Spleen (tissue), 11 donors: Measurements from ENCODE around the gene HLA-DMB. TPM values are rescaled to one million over a fixed set of nuclear protein-coding genes. Genes with fewer than 3 reads are reported as not detected.
A peak's percentile ranks its signal among the peaks of the same experiment; 100 is the strongest.

Experiments
- DNase-seq: peaks from one replicate; pipeline ENCODE4 v3.0.0-alpha.2; 2020
- H3K27ac ChIP-seq, 8 donors: fragments of 200-600 bp; sonication (generic) in 7 of 8; 1 replicate in 4 of 8; 2 replicates in 4 of 8; pipeline versions ENCODE4 v1.5.0 to v1.8.0; 2016 to 2021; ENCODE audit warnings: inconsistent platforms in 4 of 8, mild to moderate bottlenecking in 4 of 8, moderate library complexity in 1 of 8
- H3K27me3 ChIP-seq, 7 donors: fragments of 200-600 bp; sonication (generic) in 6 of 7; replicated peaks in 1 of 7; 1 replicate in 4 of 7; 2 replicates in 3 of 7; pipeline versions ENCODE4 v1.5.0 to v1.8.0; 2016 to 2021; ENCODE audit warnings: inconsistent platforms in 3 of 7, mild to moderate bottlenecking in 1 of 7
- H3K36me3 ChIP-seq, 6 donors: fragments of 200-600 bp; sonication (generic) in 5 of 6; 1 replicate in 4 of 6; 2 replicates in 2 of 6; pipeline versions ENCODE4 v1.5.0 to v1.8.0; 2016 to 2021; ENCODE audit warnings: inconsistent platforms in 2 of 6
- H3K4me1 ChIP-seq, 6 donors: fragments of 200-600 bp; sonication (generic) in 5 of 6; 1 replicate in 3 of 6; 2 replicates in 3 of 6; pipeline versions ENCODE4 v1.5.0 to v1.8.0; 2016 to 2021; ENCODE audit warnings: inconsistent platforms in 3 of 6
- H3K4me3 ChIP-seq, 8 donors: fragments of 200-600 bp; sonication (generic) in 7 of 8; 1 replicate in 4 of 8; 2 replicates in 4 of 8; pipeline versions ENCODE4 v1.5.0 to v1.8.0; 2016 to 2021; ENCODE audit warnings: inconsistent platforms in 4 of 8, mild to moderate bottlenecking in 4 of 8, moderate library complexity in 2 of 8
- H3K9me3 ChIP-seq, 8 donors: fragments of 200-600 bp; sonication (generic) in 7 of 8; 1 replicate in 4 of 8; 2 replicates in 4 of 8; pipeline versions ENCODE4 v1.5.0 to v1.8.0; 2016 to 2021; ENCODE audit warnings: inconsistent platforms in 4 of 8
- POLR2A ChIP-seq, 3 donors: fragments of 450-650 bp; IDR thresholded peaks; one replicate each; pipeline ENCODE4 v1.5.1; 2017; ENCODE audit warnings: antibody characterized with exemption in 3 of 3, mild to moderate bottlenecking in 1 of 3
- POLR2AphosphoS5 ChIP-seq, 3 donors: sonication (generic); formaldehyde crosslinking; IDR thresholded peaks; one replicate each; pipeline ENCODE4 v1.5.1; 2017; ENCODE audit warnings: antibody characterized with exemption in 3 of 3
- WGBS, 5 donors: extraction: QIAGEN DNeasy Blood & Tissue Kit in 3 of 5; methylation state at CpG; one replicate each; pipeline versions ENCODE4 v1.1.5 to v1.1.7; 2013 to 2018; 5-methylcytosine and 5-hydroxymethylcytosine counted together
- intact Hi-C: fragments of 100-400 bp; cut with DNase I; formaldehyde crosslinking; loops from one replicate; pipeline ENCODE4 v1.15.0; 2023; ENCODE audit warnings: low total_unique reads
- polyA plus RNA-seq, 3 donors: library from polyadenylated mRNA; stranded (reverse); fragments of 200-250 nt; gene quantifications; one replicate each; pipeline ENCODE4 v1.2.1, GENCODE V29; 2013
- total RNA-seq, 7 donors: library from RNA; depleted of rRNA in 3 of 7; stranded (reverse); fragments of >200 nt in 3 of 7; fragmentation: NEBNext Ultra II Directional in 4 of 7; extraction: Animal tissue kit (Norgen Biotek cat#: 25700) in 4 of 7; gene quantifications; one replicate each; pipeline versions ENCODE4 v1.1.0 to v1.2.1, GENCODE V29; 2016 to 2021
- TF ChIP-seq, protein P1 (sequence below), 11 experiments: fragments of 200-600 bp in 7 of 11; fragments of 450-650 bp in 4 of 11; sonication (generic) in 4 of 11; IDR thresholded peaks in 8 of 11; conservative IDR thresholded peaks in 3 of 11; 1 replicate in 7 of 11; 2 replicates in 4 of 11; pipeline versions ENCODE4 v1.4.0 to v1.8.0; 2016 to 2021; ENCODE audit warnings: antibody characterized with exemption in 11 of 11, inconsistent platforms in 4 of 11, mild to moderate bottlenecking in 1 of 11
- donor health status: healthy with polysubstance abuse.
- donor health status: DM: no; HTN: no; CAD: no; lungs with moderate emphysema.
- donor health status: DM: no; HTN: no; CAD: no.
- donor health status: Bipolar disorder and iron deficiency.
- donor health status: healthy.
- donor health status: DM: no; HTN: no; CAD: no.
- donor health status: DM: yes; HTN: yes; CAD: no.

HLA-DMB gene
- total and polyA plus RNA-seq, 10 donors = 124 to 226 (median 155) TPM

DNA sequence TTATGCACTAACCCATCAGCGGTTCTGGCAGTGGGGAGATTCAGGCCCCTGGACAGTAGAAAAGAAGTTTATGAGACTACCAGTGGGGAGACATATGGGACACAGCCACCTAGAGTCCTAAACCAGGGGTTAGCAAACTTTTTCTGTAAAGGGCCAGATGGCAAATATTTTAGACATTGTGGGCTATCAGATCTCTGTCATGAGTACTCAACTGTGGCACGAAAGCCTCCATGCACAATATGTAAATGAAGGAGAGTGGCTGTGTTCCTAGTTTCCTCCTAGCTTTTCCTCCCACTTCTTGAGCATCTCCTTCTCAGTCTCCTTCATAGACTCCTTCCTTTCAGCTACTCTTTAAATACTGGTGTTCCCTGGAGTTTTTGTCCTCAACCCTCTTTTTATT lies 15.3 kb upstream of the HLA-DMB start:
- Histone ChIP-seq H3K27me3 (no peaks in the 10 kb centered on the region), H3K27ac (peak overlapping the region in 3 of 8 donors; percentile 4 to 45 (median 21)), H3K36me3 (peaks cover 0 to 6% (median 0%) of the 10 kb centered on the region in 6 donors), H3K4me1 (peaks cover 14 to 60% (median 47%) of the 10 kb centered on the region in 6 donors), H3K9me3 (no peaks in the 10 kb centered on the region), H3K4me3 (no peak overlapping the region)
- DNase-seq = no peak
- WGBS, 5 donors = 72 to 78% (median 77%) methylated on average over 2 of the region's 2 CpGs
- intact Hi-C loops = no loop called here
- TF ChIP-seq POLR2AphosphoS5 (IDR thresholded peaks at IDR 0.05) (no peak), POLR2A (IDR thresholded peaks at IDR 0.05) (no peak)
- TF ChIP-seq, protein P1, sequence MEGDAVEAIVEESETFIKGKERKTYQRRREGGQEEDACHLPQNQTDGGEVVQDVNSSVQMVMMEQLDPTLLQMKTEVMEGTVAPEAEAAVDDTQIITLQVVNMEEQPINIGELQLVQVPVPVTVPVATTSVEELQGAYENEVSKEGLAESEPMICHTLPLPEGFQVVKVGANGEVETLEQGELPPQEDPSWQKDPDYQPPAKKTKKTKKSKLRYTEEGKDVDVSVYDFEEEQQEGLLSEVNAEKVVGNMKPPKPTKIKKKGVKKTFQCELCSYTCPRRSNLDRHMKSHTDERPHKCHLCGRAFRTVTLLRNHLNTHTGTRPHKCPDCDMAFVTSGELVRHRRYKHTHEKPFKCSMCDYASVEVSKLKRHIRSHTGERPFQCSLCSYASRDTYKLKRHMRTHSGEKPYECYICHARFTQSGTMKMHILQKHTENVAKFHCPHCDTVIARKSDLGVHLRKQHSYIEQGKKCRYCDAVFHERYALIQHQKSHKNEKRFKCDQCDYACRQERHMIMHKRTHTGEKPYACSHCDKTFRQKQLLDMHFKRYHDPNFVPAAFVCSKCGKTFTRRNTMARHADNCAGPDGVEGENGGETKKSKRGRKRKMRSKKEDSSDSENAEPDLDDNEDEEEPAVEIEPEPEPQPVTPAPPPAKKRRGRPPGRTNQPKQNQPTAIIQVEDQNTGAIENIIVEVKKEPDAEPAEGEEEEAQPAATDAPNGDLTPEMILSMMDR (IDR thresholded peaks at IDR 0.05 in 8 of 11, conservative IDR thresholded peaks at IDR 0.05 in 3 of 11) = no peak

DNA sequence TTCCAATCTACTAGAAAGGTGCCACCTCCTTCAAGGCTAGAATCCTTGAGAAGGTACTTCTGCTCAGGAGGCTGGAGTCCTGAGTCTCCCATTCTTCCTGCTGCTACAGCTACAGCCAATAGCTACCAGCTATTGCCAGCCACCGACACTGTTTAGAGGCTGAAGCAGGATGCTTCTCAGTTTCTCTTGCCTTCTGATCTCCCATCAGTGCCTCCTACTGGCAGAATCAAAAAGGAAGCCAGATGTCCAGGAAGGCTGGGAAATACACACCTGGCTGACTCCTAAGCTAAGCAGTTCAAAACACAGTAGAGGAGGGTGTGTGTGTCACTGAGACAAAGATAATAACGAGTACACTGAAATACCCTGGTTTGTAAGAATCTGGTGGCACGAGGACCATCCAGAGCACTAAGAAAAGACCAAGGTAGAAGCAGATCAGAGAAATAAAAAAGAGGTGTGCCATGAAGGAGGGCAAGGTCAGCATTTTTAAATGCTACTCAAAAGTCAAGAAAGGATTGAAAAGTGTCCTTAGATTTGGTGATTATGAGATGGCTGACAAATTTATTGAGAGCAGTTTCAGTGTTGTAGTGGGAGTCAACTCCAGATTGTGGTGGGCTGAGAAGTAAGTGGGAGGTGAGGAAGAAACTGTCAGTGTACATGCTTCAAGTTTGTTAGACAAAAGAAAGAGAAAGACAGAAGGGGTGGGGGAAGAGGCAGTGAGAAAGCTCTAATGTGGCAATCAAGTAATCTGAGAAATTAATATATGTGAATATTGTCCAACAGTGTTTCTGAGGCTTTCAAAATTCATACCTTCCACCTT lies 14.4 kb upstream of the HLA-DMB start:
- WGBS, 5 donors = 37 to 70% (median 41%) methylated on average over 3 of the region's 3 CpGs
- intact Hi-C loops = no loop called here
- no peak for DNase-seq
- peaks cover 0 to 10% (median 0%) of the 10 kb centered on the region in 6 donors for H3K36me3 ChIP-seq
- H3K27me3 ChIP-seq = no peaks in the 10 kb centered on the region
- peaks cover 14 to 70% (median 56%) of the 10 kb centered on the region in 6 donors for H3K4me1 ChIP-seq
- peak overlapping the region in 2 of 8 donors; percentile 26 to 89 for H3K27ac ChIP-seq
- H3K4me3 ChIP-seq = no peak overlapping the region
- H3K9me3 ChIP-seq = no peaks in the 10 kb centered on the region
- TF ChIP-seq, protein P1 (IDR thresholded peaks at IDR 0.05 in 8 of 11, conservative IDR thresholded peaks at IDR 0.05 in 3 of 11) = peak in 8 of 11 experiments; percentile 6 to 43 (median 24)
- TF ChIP-seq POLR2A (IDR thresholded peaks at IDR 0.05) = no peak

DNA sequence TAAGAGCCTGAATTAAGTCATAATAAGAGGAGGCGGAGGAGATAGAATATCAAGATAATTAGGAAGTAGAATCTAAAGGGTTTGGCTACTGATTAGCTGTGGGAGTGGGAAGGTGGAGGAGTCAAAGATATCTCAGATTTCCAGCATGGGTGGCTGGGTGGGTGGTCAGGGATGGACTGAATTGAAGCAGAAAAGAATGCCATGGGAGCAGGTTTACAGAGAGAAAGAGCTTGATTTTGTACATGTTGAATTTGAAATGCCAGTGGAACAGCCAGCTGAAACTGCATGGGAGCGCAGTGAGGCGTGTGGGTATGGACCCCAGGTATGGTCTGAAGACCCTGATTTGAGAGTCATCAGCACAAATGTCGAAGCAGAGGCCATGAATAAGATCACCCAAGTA lies 13.4 kb upstream of the HLA-DMB start:
- Histone ChIP-seq H3K27ac (peak overlapping the region in 4 of 8 donors; percentile 89 to 96 (median 92)), H3K4me3 (no peak overlapping the region), H3K4me1 (peaks cover 18 to 79% (median 66%) of the 10 kb centered on the region in 6 donors), H3K27me3 (no peaks in the 10 kb centered on the region), H3K36me3 (peaks cover 0 to 19% (median 0%) of the 10 kb centered on the region in 6 donors), H3K9me3 (no peaks in the 10 kb centered on the region)
- intact Hi-C loops = no loop called here
- TF ChIP-seq, protein P1 (IDR thresholded peaks at IDR 0.05 in 8 of 11, conservative IDR thresholded peaks at IDR 0.05 in 3 of 11) = no peak
- TF ChIP-seq POLR2AphosphoS5 (IDR thresholded peaks at IDR 0.05) (no peak), POLR2A (IDR thresholded peaks at IDR 0.05) (no peak)
- 78 to 93% (median 84%) methylated on average over 4 of the region's 4 CpGs for WGBS, 5 donors
- DNase-seq = no peak

DNA sequence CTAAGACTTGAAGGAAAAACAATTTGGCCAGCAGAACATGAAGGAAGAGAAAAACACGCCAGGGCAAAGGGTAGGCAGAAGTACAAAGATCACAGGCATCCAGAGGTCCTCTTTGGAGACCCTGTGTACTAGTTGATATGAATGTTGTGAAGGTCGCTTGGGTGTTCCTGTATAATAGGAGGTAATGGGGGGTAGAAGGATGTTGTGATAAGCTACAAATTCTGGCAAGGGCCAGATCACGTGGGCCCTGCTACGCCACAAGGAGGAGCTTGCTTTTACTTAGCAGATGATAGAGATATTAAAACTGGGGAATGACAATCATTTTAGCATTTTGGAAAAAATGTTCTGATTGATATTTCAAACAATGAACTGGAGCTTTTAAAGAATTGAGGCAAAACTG lies 12.9 kb upstream of the HLA-DMB start:
- Histone ChIP-seq H3K9me3 (no peaks in the 10 kb centered on the region), H3K27ac (peak overlapping the region in 7 of 8 donors; percentile 39 to 96 (median 89)), H3K36me3 (peaks cover 0 to 24% (median 0%) of the 10 kb centered on the region in 6 donors), H3K4me3 (peak overlapping the region in 1 of 8 donors; percentile 78), H3K4me1 (peaks cover 19 to 84% (median 71%) of the 10 kb centered on the region in 6 donors), H3K27me3 (no peaks in the 10 kb centered on the region)
- DNase-seq = no peak
- TF ChIP-seq POLR2AphosphoS5 (IDR thresholded peaks at IDR 0.05) = no peak
- TF ChIP-seq, protein P1 (IDR thresholded peaks at IDR 0.05 in 8 of 11, conservative IDR thresholded peaks at IDR 0.05 in 3 of 11) = no peak
- no peak for TF ChIP-seq POLR2A (IDR thresholded peaks at IDR 0.05)
- intact Hi-C loops = no loop called here
- WGBS, 5 donors = 44 to 72% (median 58%) methylated on average over 4 of the region's 4 CpGs
